CD14-positive monocyte (primary cell): ENCODE measurements around the gene RPSA. TPM values are rescaled to one million over a fixed set of nuclear protein-coding genes. Genes with fewer than 3 reads are reported as not detected.

Experiments used
- DNase-seq, 3 donors: peaks; one replicate each; pipeline ENCODE4 v3.0.0-alpha.2; 2011 to 2022
- H2AFZ ChIP-seq: 2 replicates; pipeline ENCODE4 v1.6.0; 2012; ENCODE audit warnings: mild to moderate bottlenecking, low read depth, low read length, inconsistent platforms; ENCODE audit not compliant: insufficient read depth, poor library complexity, severe bottlenecking
- H3K27ac ChIP-seq, 2 donors: 1 replicate in 1 of 2; 2 replicates in 1 of 2; pipeline ENCODE4 v1.5.1; 2012 to 2013; ENCODE audit warnings: low read length in 2 of 2, control low read depth in 1 of 2, inconsistent platforms in 1 of 2, low read depth in 1 of 2, mild to moderate bottlenecking in 1 of 2
- H3K27me3 ChIP-seq, 2 donors: one replicate each; pipeline versions ENCODE4 v1.6.0 to v1.6.1; 2011 to 2013; ENCODE audit warnings: low read length in 2 of 2; ENCODE audit not compliant: control insufficient read depth in 2 of 2, insufficient read depth in 2 of 2
- H3K36me3 ChIP-seq, 2 donors: replicated peaks in 1 of 2; 1 replicate in 1 of 2; 2 replicates in 1 of 2; pipeline versions ENCODE4 v1.5.1 to v1.6.1; 2012 to 2013; ENCODE audit warnings: low read length in 2 of 2, control low read depth in 1 of 2, inconsistent platforms in 1 of 2, mild to moderate bottlenecking in 1 of 2; ENCODE audit not compliant: insufficient read depth in 2 of 2, control insufficient read depth in 1 of 2
- H3K4me1 ChIP-seq, 2 donors: 1 replicate in 1 of 2; 2 replicates in 1 of 2; pipeline versions ENCODE4 v1.5.1 to v1.6.1; 2012 to 2013; ENCODE audit warnings: low read length in 2 of 2, control low read depth in 1 of 2, inconsistent platforms in 1 of 2, mild to moderate bottlenecking in 1 of 2, moderate library complexity in 1 of 2; ENCODE audit not compliant: insufficient read depth in 2 of 2, control insufficient read depth in 1 of 2
- H3K4me2 ChIP-seq: replicated peaks from 2 replicates; pipeline ENCODE3; 2012; ENCODE audit warnings: low read length, moderate library complexity, mild to moderate bottlenecking; ENCODE audit not compliant: poor library complexity, severe bottlenecking; ENCODE audit errors: extremely low read depth
- H3K4me3 ChIP-seq, 3 experiments: fragments of 200-600 bp in 1 of 3; sonication (generic) in 1 of 3; replicated peaks in 1 of 3; 1 replicate in 2 of 3; 2 replicates in 1 of 3; pipeline ENCODE4 v1.5.1; 2011 to 2013; ENCODE audit warnings: low read length in 3 of 3, mild to moderate bottlenecking in 3 of 3, control low read depth in 2 of 3, low read depth in 2 of 3, inconsistent platforms in 1 of 3, moderate library complexity in 1 of 3
- H3K79me2 ChIP-seq: 2 replicates; pipeline ENCODE4 v1.6.0; 2012; ENCODE audit warnings: mild to moderate bottlenecking, control low read depth, inconsistent platforms, low read length, moderate library complexity; ENCODE audit not compliant: insufficient read depth
- H3K9ac ChIP-seq: 2 replicates; pipeline ENCODE4 v1.6.0; 2017; ENCODE audit warnings: low read length, mild to moderate bottlenecking; ENCODE audit not compliant: insufficient read depth, poor library complexity, severe bottlenecking
- H3K9me3 ChIP-seq, 2 donors: replicated peaks in 1 of 2; 1 replicate in 1 of 2; 2 replicates in 1 of 2; pipeline versions ENCODE4 v1.5.1 to v1.6.1; 2012 to 2013; ENCODE audit warnings: low read length in 2 of 2, control low read depth in 1 of 2; ENCODE audit not compliant: control insufficient read depth in 1 of 2, insufficient read depth in 1 of 2
- H4K20me1 ChIP-seq: 2 replicates; pipeline ENCODE4 v1.6.0; 2012; ENCODE audit warnings: mild to moderate bottlenecking, low read length, control low read depth, moderate library complexity; ENCODE audit not compliant: insufficient read depth
- H3K27ac Mint-ChIP-seq, 7 donors: one replicate each; pipeline ENCODE4 v1.8.0; 2020; ENCODE audit warnings: mild to moderate bottlenecking in 7 of 7, mixed read lengths in 7 of 7, moderate library complexity in 6 of 7, inconsistent platforms in 2 of 7
- H3K27me3 Mint-ChIP-seq, 3 donors: one replicate each; pipeline ENCODE4 v1.8.0; 2021 to 2022; ENCODE audit warnings: low read depth in 3 of 3, mild to moderate bottlenecking in 3 of 3, mixed read lengths in 3 of 3, moderate library complexity in 3 of 3, inconsistent platforms in 1 of 3
- H3K36me3 Mint-ChIP-seq, 2 donors: one replicate each; pipeline ENCODE4 v1.8.0; 2020; ENCODE audit warnings: mixed read lengths in 2 of 2, inconsistent platforms in 1 of 2, mild to moderate bottlenecking in 1 of 2
- H3K4me1 Mint-ChIP-seq: one replicate; pipeline ENCODE4 v1.8.0; 2020; ENCODE audit warnings: mild to moderate bottlenecking, mixed read lengths
- H3K4me3 Mint-ChIP-seq, 2 donors: one replicate each; pipeline ENCODE4 v1.8.0; 2020; ENCODE audit warnings: mild to moderate bottlenecking in 2 of 2, mixed read lengths in 2 of 2, moderate library complexity in 1 of 2
- H3K9me3 Mint-ChIP-seq, 7 donors: one replicate each; pipeline ENCODE4 v1.8.0; 2020 to 2022; ENCODE audit warnings: mixed read lengths in 7 of 7, mild to moderate bottlenecking in 6 of 7, moderate library complexity in 6 of 7, inconsistent platforms in 2 of 7
- CTCF ChIP-seq: fragments of 200-600 bp; IDR thresholded peaks from one replicate; pipeline ENCODE4 v1.8.0; 2022; ENCODE audit warnings: antibody characterized with exemption, mild to moderate bottlenecking
- whole genome bisulfite sequencing: methylation state at CpG from one replicate; pipeline ENCODE4 v1.1.5; 2013; ENCODE audit warnings: missing lambda C conversion rate; ENCODE audit not compliant: insufficient coverage; 5-methylcytosine and 5-hydroxymethylcytosine counted together
- intact Hi-C, 2 donors: fragments of 100-400 bp; cut with micrococcal nuclease; formaldehyde crosslinking; loops; one replicate each; pipeline versions ENCODE4 v1.15.0 to v1.15.1; 2023
- polyA plus RNA-seq, 3 donors: library from polyadenylated mRNA; depleted of rRNA in 1 of 3; unstranded in 2 of 3; stranded (reverse) in 1 of 3; fragments of 300-500 nt in 2 of 3; fragments of >200 nt in 1 of 3; fragmentation: Illumina TruSeq in 2 of 3; gene quantifications; 1 replicate in 2 of 3; 2 replicates in 1 of 3; pipeline ENCODE4 v1.2.3, GENCODE V29; 2012 to 2021

Gene RPSA
- polyA plus RNA-seq, 3 donors = 172 to 574 (median 219) TPM

DNA sequence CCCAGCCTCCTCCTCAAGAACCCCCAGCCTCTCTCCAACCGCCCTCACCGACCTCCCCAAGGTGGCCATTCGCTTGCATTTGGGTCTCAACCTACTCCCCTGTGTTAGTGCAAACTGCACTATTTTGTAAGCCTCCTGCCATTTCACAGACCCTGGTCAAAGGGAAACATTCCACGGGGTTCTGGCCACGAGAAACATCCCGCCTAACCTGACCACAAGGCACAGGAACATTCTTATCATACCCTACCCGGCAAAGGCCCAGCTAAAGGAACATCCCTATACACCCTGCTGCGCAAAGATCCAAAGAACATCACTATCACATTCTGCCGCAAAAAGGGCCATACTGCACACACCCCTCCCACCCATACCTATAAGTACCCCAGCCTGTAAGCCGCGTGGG is 22.9 kb downstream of the RPSA start:
- intact Hi-C loops = no loop called here
- Mint-ChIP-seq H3K27ac (no peak overlapping the region), H3K36me3 (no peaks in the 10 kb centered on the region), H3K4me1 (no peaks in the 10 kb centered on the region), H3K27me3 (peaks cover 4 to 5% (median 5%) of the 10 kb centered on the region in 3 donors), H3K4me3 (no peak overlapping the region), H3K9me3 (no peaks in the 10 kb centered on the region)
- Histone ChIP-seq H3K4me2 (no peak overlapping the region), H3K79me2 (no peaks in the 10 kb centered on the region), H3K9me3 (no peaks in the 10 kb centered on the region), H3K9ac (no peak overlapping the region), H4K20me1 (no peaks in the 10 kb centered on the region), H2AFZ (no peak overlapping the region), H3K27me3 (no peaks in the 10 kb centered on the region), H3K36me3 (no peaks in the 10 kb centered on the region), H3K27ac (no peak overlapping the region), H3K4me3 (no peak overlapping the region), H3K4me1 (no peaks in the 10 kb centered on the region)
- WGBS = 90% methylated on average over 11 of the region's 11 CpGs
- no peak for DNase-seq
- TF ChIP-seq CTCF = no peak

DNA sequence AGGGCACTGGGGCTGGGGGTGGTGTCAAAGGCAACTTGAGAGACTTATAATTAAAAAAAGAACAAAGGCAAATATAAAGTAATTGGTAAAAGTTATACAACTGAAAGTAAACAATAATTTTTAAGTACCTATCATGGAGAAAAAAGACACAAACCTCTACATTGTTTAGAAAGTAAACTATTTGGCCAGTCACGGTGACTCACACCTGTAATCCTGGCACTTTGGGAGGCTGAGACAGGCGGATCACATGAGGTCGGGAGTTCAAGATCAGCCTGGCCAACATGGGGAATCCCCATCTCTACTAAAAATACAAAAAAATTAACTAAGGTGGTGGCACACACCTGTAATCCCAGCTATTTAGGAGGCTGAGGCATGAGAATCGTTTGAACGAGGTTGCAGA is 25.8 kb downstream of the RPSA start:
- Histone ChIP-seq H3K27ac (no peak overlapping the region), H3K4me2 (no peak overlapping the region), H3K79me2 (no peaks in the 10 kb centered on the region), H3K9me3 (no peaks in the 10 kb centered on the region), H3K4me3 (no peak overlapping the region), H2AFZ (no peak overlapping the region), H3K36me3 (no peaks in the 10 kb centered on the region), H3K4me1 (no peaks in the 10 kb centered on the region), H3K27me3 (no peaks in the 10 kb centered on the region), H4K20me1 (no peaks in the 10 kb centered on the region), H3K9ac (no peak overlapping the region)
- no peaks in the 10 kb centered on the region for H3K4me1 Mint-ChIP-seq
- 100% methylated on average over 3 of the region's 5 CpGs for WGBS
- intact Hi-C loops = no loop called here
- H3K27me3 Mint-ChIP-seq = peaks cover 4 to 5% (median 4%) of the 10 kb centered on the region in 3 donors
- no peak overlapping the region for H3K4me3 Mint-ChIP-seq
- H3K36me3 Mint-ChIP-seq = no peaks in the 10 kb centered on the region
- no peak overlapping the region for H3K27ac Mint-ChIP-seq
- H3K9me3 Mint-ChIP-seq = no peaks in the 10 kb centered on the region
- no peak for TF ChIP-seq CTCF
- no peak for DNase-seq
